Body of pancreas (tissue), 4 donors: ENCODE results near the gene HMHB1. TPM values are rescaled to one million over a fixed set of nuclear protein-coding genes. Genes with fewer than 3 reads are reported as not detected.

ENCODE experiments used
- ATAC-seq: fragments of 150-250 bp; one replicate; pipeline ENCODE4 v1.9.1; 2016
- DNase-seq, 4 donors: peaks; one replicate each; pipeline ENCODE4 v3.0.0-alpha.2; 2019
- H3K27ac ChIP-seq, 4 donors: fragments of 200-600 bp; sonication (generic); 1 replicate in 3 of 4; 2 replicates in 1 of 4; pipeline versions ENCODE4 v1.5.1 to v1.6.1; 2016 to 2019; ENCODE audit warnings: mild to moderate bottlenecking in 1 of 4, mixed read lengths in 1 of 4, moderate library complexity in 1 of 4
- H3K27me3 ChIP-seq, 2 donors: fragments of 200-600 bp; sonication (generic); one replicate each; pipeline ENCODE4 v1.6.0; 2016; ENCODE audit warnings: mild to moderate bottlenecking in 1 of 2
- H3K36me3 ChIP-seq, 2 donors: fragments of 200-600 bp; sonication (generic); replicated peaks in 1 of 2; 2 replicates each; pipeline ENCODE4 v1.5.1; 2016; ENCODE audit warnings: low read depth in 2 of 2; ENCODE audit not compliant: insufficient read depth in 1 of 2
- H3K4me1 ChIP-seq: fragments of 200-600 bp; sonication (generic); one replicate; pipeline ENCODE4 v1.6.0; 2016
- H3K4me3 ChIP-seq, 2 donors: fragments of 200-600 bp; sonication (generic); 1 replicate in 1 of 2; 2 replicates in 1 of 2; pipeline ENCODE4 v1.5.1; 2016 to 2019
- H3K9me3 ChIP-seq, 3 donors: fragments of 200-600 bp; sonication (generic); 1 replicate in 2 of 3; 2 replicates in 1 of 3; pipeline ENCODE4 v1.5.1; 2016
- CTCF ChIP-seq, 7 experiments: fragments of 450-650 bp in 4 of 7; fragments of 200-600 bp in 3 of 7; sonication (generic) in 3 of 7; IDR thresholded peaks; one replicate each; pipeline ENCODE4 v1.5.1; 2016 to 2019; ENCODE audit warnings: antibody characterized with exemption in 7 of 7
- POLR2A ChIP-seq, 3 donors: fragments of 450-650 bp; IDR thresholded peaks; one replicate each; pipeline ENCODE4 v1.6.1; 2016; ENCODE audit warnings: antibody characterized with exemption in 3 of 3, mild to moderate bottlenecking in 2 of 3
- WGBS, 2 donors: methylation state at CpG; one replicate each; pipeline ENCODE4 v1.1.5; 2017; 5-methylcytosine and 5-hydroxymethylcytosine counted together
- intact Hi-C: fragments of 100-400 bp; cut with DNase I; formaldehyde crosslinking; loops from one replicate; pipeline ENCODE4 v1.15.1; 2023
- total RNA-seq, 2 donors: library from RNA; depleted of rRNA; stranded (reverse); fragments of >200 nt; gene quantifications; one replicate each; pipeline ENCODE4 v1.1.0, GENCODE V29; 2016

The HMHB1 gene
- total RNA-seq, 2 donors from 2014 or later: not detected

GRCh38 chr5:143826951-143827444, 15.0 kb downstream of the HMHB1 start:
- H3K36me3 ChIP-seq: no peaks in the 10 kb centered on the region
- ATAC-seq (no peak), DNase-seq (no peak)
- no peaks in the 10 kb centered on the region for H3K27me3 ChIP-seq
- H3K27ac ChIP-seq: no peak overlapping the region
- no peak for TF ChIP-seq CTCF (IDR thresholded peaks at IDR 0.05)
- no peak for TF ChIP-seq POLR2A (IDR thresholded peaks at IDR 0.05)
- no peaks in the 10 kb centered on the region for H3K4me1 ChIP-seq
- 44 to 59% methylated on average over 3 of the region's 3 CpGs for WGBS, 2 donors
- intact Hi-C loops: no loop called here
- no peaks in the 10 kb centered on the region for H3K9me3 ChIP-seq
- H3K4me3 ChIP-seq: no peak overlapping the region

- no peaks in the 10 kb centered on the region for H3K36me3 ChIP-seq
- intact Hi-C loops: no loop called here
- no peak for TF ChIP-seq POLR2A (IDR thresholded peaks at IDR 0.05)
- no peak for TF ChIP-seq CTCF (IDR thresholded peaks at IDR 0.05)
- no peaks in the 10 kb centered on the region for H3K27me3 ChIP-seq
- H3K4me1 ChIP-seq: no peaks in the 10 kb centered on the region
- no peak overlapping the region for H3K27ac ChIP-seq
- DNase-seq (no peak), ATAC-seq (no peak)
- no peak overlapping the region for H3K4me3 ChIP-seq
- WGBS, 2 donors: 36 to 39% methylated on average over 3 of the region's 3 CpGs
- H3K9me3 ChIP-seq: no peaks in the 10 kb centered on the region
Observed at GRCh38 chr5:143828710-143829109, 16.7 kb downstream of the HMHB1 start.

- WGBS, 2 donors: 71 to 86% methylated on average over 4 of the region's 4 CpGs
Observed at GRCh38 chr5:143833177-143833576, 21.2 kb downstream of the HMHB1 start.

GRCh38 chr5:143835251-143835650, 23.3 kb downstream of the HMHB1 start:
- Histone ChIP-seq H3K27ac (no peak overlapping the region), H3K27me3 (no peaks in the 10 kb centered on the region), H3K9me3 (no peaks in the 10 kb centered on the region), H3K4me3 (no peak overlapping the region), H3K4me1 (no peaks in the 10 kb centered on the region), H3K36me3 (no peaks in the 10 kb centered on the region)
- DNase-seq (no peak), ATAC-seq (no peak)
- intact Hi-C loops: no loop called here
- WGBS, 2 donors: 81% methylated on average over 3 of the region's 3 CpGs
- TF ChIP-seq CTCF (IDR thresholded peaks at IDR 0.05) (no peak), POLR2A (IDR thresholded peaks at IDR 0.05) (no peak)

More at GRCh38 chr5:143833177-143833576, 21.2 kb downstream of the HMHB1 start:
- intact Hi-C loops: no loop called here
- Histone ChIP-seq H3K36me3 (no peaks in the 10 kb centered on the region), H3K27ac (no peak overlapping the region), H3K27me3 (no peaks in the 10 kb centered on the region), H3K4me3 (no peak overlapping the region), H3K9me3 (no peaks in the 10 kb centered on the region), H3K4me1 (no peaks in the 10 kb centered on the region)
- ATAC-seq (no peak), DNase-seq (no peak)
- TF ChIP-seq CTCF (IDR thresholded peaks at IDR 0.05) (no peak), POLR2A (IDR thresholded peaks at IDR 0.05) (no peak)

DNA sequence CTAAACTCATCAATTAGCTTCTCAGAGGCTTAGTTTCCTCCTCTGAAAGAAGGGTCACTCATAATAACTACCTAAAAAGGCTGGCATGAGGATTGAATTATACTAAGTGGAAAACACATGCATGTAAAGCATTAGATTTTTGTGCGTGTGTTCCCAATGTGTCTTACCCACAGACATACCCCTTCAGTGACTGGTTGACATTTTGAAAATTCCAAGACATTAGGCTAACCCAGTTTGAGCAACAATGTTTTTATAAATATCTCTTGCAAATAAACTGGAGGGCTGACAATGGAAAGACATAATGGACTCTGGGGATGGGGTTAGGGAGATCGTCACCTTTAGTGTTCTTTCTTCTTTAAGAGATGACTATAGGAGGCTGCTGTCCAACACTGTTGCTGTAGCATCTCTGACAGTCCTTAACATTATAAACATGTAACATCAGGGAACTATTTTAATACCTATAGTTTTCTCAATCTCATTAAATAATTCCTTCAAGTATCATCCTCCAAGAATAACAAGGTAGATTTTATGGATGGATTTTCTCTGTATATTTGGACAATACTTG, 24.3 kb downstream of the HMHB1 start:
- no peaks in the 10 kb centered on the region for H3K9me3 ChIP-seq
- H3K4me3 ChIP-seq: no peak overlapping the region
- H3K27me3 ChIP-seq: no peaks in the 10 kb centered on the region
- ATAC-seq: no peak
- DNase-seq: no peak
- intact Hi-C loops: no loop called here
- H3K4me1 ChIP-seq: no peaks in the 10 kb centered on the region
- TF ChIP-seq CTCF (IDR thresholded peaks at IDR 0.05) (no peak), POLR2A (IDR thresholded peaks at IDR 0.05) (no peak)
- 71 to 86% methylated on average over 2 of the region's 2 CpGs for WGBS, 2 donors
- no peaks in the 10 kb centered on the region for H3K36me3 ChIP-seq
- H3K27ac ChIP-seq: no peak overlapping the region
